ENCODE measurements around the gene OR5AN1. TPM values are rescaled to one million over a fixed set of nuclear protein-coding genes. Genes with fewer than 3 reads are reported as not detected.
"Not testable (repeated sequence)": the region's sequence is repeated elsewhere in the genome, so short reads cannot be mapped to it uniquely, and the experiment has no call there.

OR5AN1 gene
- total and polyA plus RNA-seq, 4 donors: 0.06 to 0.25 TPM; not detected in 2

DNA sequence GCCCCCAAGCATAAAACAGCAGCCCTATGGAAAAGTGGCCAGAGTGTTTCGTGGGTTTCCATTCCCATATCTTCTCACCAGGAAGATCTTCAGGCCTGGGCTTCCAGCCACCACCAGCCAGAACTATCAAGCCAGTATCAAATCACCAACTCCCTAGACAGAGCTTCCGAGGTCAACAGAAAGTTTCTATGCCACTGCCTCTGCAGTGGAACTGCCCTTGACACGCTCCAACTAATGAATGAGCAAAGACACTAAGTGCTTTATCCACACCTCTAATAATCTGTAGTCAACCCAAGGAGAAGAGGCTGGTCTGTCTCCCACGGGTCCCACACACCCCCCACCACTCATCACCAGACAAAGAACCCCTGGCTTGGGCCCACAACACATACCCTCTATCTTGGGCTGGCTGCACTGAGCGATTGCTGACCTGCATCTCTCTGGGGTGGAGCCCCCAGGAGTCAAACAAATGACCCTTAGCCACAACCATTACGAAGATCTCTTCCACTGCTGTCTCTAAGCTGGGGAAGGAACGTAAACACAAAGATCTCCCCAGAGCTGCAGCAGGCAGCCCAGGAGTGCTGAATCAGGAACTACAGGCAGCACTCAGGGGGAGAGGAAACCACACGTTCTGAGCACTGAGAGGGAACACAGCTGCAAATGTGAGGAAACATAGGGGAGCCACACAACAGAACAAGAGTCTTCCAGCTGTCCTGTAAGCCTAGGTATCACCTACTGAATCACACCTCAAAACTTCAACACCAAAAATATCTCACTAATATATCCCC is 9.7 kb downstream of the OR5AN1 start (continued):
- TF ChIP-seq, protein P1, sequence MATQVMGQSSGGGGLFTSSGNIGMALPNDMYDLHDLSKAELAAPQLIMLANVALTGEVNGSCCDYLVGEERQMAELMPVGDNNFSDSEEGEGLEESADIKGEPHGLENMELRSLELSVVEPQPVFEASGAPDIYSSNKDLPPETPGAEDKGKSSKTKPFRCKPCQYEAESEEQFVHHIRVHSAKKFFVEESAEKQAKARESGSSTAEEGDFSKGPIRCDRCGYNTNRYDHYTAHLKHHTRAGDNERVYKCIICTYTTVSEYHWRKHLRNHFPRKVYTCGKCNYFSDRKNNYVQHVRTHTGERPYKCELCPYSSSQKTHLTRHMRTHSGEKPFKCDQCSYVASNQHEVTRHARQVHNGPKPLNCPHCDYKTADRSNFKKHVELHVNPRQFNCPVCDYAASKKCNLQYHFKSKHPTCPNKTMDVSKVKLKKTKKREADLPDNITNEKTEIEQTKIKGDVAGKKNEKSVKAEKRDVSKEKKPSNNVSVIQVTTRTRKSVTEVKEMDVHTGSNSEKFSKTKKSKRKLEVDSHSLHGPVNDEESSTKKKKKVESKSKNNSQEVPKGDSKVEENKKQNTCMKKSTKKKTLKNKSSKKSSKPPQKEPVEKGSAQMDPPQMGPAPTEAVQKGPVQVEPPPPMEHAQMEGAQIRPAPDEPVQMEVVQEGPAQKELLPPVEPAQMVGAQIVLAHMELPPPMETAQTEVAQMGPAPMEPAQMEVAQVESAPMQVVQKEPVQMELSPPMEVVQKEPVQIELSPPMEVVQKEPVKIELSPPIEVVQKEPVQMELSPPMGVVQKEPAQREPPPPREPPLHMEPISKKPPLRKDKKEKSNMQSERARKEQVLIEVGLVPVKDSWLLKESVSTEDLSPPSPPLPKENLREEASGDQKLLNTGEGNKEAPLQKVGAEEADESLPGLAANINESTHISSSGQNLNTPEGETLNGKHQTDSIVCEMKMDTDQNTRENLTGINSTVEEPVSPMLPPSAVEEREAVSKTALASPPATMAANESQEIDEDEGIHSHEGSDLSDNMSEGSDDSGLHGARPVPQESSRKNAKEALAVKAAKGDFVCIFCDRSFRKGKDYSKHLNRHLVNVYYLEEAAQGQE (IDR thresholded peaks at IDR 0.05): no peak

DNA sequence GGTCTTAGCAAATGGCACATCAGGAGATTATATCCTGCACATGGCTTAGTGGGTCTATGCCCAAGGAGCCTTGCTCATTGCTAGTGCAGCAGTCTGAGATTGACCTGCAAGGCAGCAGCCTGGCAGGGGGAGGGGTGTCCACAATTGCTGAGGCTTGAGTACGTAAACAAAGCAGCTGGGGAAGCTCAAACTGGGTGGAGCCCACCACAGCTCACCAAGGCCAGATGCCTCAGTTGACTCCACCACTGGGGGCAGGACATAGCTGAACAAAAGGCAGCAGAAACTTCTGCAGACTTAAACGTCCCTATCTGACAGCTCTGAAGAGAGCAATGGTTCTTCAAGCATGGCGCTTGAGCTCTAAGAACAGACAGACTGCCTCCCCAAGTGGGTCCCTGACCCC is 13.6 kb downstream of the OR5AN1 start:
- WGBS: 34% methylated on average over 3 of the region's 3 CpGs

GRCh38 chr11:59380263-59381059 is 21.8 kb downstream of the OR5AN1 start:
- H3K27ac ChIP-seq (ENCODE audit: low read depth in 1 of 2, low read length in 2 of 2): no peak overlapping the region
- H3K4me1 ChIP-seq (ENCODE audit: control insufficient read depth in 4 of 4, insufficient read depth in 4 of 4, low read length in 3 of 4): no peaks in the 10 kb centered on the region
- no peaks in the 10 kb centered on the region for H3K36me3 ChIP-seq (ENCODE audit: control insufficient read depth in 4 of 4, insufficient read depth in 3 of 4, low read depth in 1 of 4, low read length in 3 of 4)
- H3K9me3 ChIP-seq (ENCODE audit: control insufficient read depth in 4 of 4, low read length in 3 of 4): no peaks in the 10 kb centered on the region
- no peaks in the 10 kb centered on the region for H3K27me3 ChIP-seq (ENCODE audit: control insufficient read depth in 4 of 4, insufficient read depth in 4 of 4, low read length in 3 of 4)
- DNase-seq (ENCODE audit: low spot score): no peak
- 55% methylated on average over 2 of the region's 2 CpGs for WGBS
- H3K9ac ChIP-seq (ENCODE audit: low read depth in 1 of 2, low read length in 2 of 2): no peak overlapping the region
- TF ChIP-seq CTCF (IDR thresholded peaks at IDR 0.05; ENCODE audit: low read depth, low read length, missing input control) (no peak), HNF4A (conservative IDR thresholded peaks at IDR 0.05) (no peak), FOXA1 (IDR thresholded peaks at IDR 0.05) (no peak), RAD21 (IDR thresholded peaks at IDR 0.05) (no peak), ATF3 (IDR thresholded peaks at IDR 0.05) (no peak), JUND (IDR thresholded peaks at IDR 0.05) (no peak), NR2F2 (IDR thresholded peaks at IDR 0.05) (no peak), HNF4G (IDR thresholded peaks at IDR 0.05) (no peak), RXRA (IDR thresholded peaks at IDR 0.05) (no peak), YY1 (IDR thresholded peaks at IDR 0.05) (no peak), GABPA (IDR thresholded peaks at IDR 0.05 in 1 of 2, conservative IDR thresholded peaks at IDR 0.05 in 1 of 2) (no peak), EGR1 (IDR thresholded peaks at IDR 0.05; ENCODE audit: low read depth in 2 of 2) (no peak), FOXA2 (IDR thresholded peaks at IDR 0.05) (no peak), MAX (IDR thresholded peaks at IDR 0.05) (no peak), TAF1 (conservative IDR thresholded peaks at IDR 0.05) (no peak), SP1 (IDR thresholded peaks at IDR 0.05) (no peak)
- TF ChIP-seq, protein P2, sequence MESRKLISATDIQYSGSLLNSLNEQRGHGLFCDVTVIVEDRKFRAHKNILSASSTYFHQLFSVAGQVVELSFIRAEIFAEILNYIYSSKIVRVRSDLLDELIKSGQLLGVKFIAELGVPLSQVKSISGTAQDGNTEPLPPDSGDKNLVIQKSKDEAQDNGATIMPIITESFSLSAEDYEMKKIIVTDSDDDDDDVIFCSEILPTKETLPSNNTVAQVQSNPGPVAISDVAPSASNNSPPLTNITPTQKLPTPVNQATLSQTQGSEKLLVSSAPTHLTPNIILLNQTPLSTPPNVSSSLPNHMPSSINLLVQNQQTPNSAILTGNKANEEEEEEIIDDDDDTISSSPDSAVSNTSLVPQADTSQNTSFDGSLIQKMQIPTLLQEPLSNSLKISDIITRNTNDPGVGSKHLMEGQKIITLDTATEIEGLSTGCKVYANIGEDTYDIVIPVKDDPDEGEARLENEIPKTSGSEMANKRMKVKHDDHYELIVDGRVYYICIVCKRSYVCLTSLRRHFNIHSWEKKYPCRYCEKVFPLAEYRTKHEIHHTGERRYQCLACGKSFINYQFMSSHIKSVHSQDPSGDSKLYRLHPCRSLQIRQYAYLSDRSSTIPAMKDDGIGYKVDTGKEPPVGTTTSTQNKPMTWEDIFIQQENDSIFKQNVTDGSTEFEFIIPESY (IDR thresholded peaks at IDR 0.05): no peak
- TF ChIP-seq, protein P1 (IDR thresholded peaks at IDR 0.05): no peak
- no peak overlapping the region for H3K4me3 ChIP-seq (ENCODE audit: low read depth in 1 of 3, low read length in 3 of 3)

More for the DNA sequence above, 13.6 kb downstream of the OR5AN1 start:
- not testable (repeated sequence) for H3K4me1 ChIP-seq (ENCODE audit: control insufficient read depth in 4 of 4, insufficient read depth in 4 of 4, low read length in 3 of 4); H3K9me3 ChIP-seq (ENCODE audit: control insufficient read depth in 4 of 4, low read length in 3 of 4); H3K36me3 ChIP-seq (ENCODE audit: control insufficient read depth in 4 of 4, insufficient read depth in 3 of 4, low read depth in 1 of 4, low read length in 3 of 4); H3K4me3 ChIP-seq (ENCODE audit: low read depth in 1 of 3, low read length in 3 of 3); H3K27me3 ChIP-seq (ENCODE audit: control insufficient read depth in 4 of 4, insufficient read depth in 4 of 4, low read length in 3 of 4); H3K9ac ChIP-seq (ENCODE audit: low read depth in 1 of 2, low read length in 2 of 2); DNase-seq (ENCODE audit: low spot score); H3K27ac ChIP-seq (ENCODE audit: low read depth in 1 of 2, low read length in 2 of 2)
